GM12892 (cell line): ENCODE data around the gene IL18BP.

Experiments used
- DNase-seq: peaks from one replicate; pipeline ENCODE4 v3.0.0; 2011; ENCODE audit not compliant: insufficient read length
- FAIRE-seq: peaks from 2 replicates; lab custom pipeline; 2011; peaks lifted over from hg19 to GRCh38; lab: Jason Lieb, UNC
- POLR2A ChIP-seq: IDR thresholded peaks from 2 replicates; pipeline ENCODE4 v1.6.1; 2011; ENCODE audit warnings: low read depth, low read length, control low read depth
- POLR2AphosphoS5 ChIP-seq: IDR thresholded peaks from 2 replicates; pipeline ENCODE4 v1.6.1; 2011; ENCODE audit warnings: low read depth, low read length, control low read depth
- TAF1 ChIP-seq: IDR thresholded peaks from 2 replicates; pipeline ENCODE4 v1.6.1; 2011; ENCODE audit warnings: low read depth, mild to moderate bottlenecking, control low read depth, low read length, borderline replicate concordance

The IL18BP gene

DNA sequence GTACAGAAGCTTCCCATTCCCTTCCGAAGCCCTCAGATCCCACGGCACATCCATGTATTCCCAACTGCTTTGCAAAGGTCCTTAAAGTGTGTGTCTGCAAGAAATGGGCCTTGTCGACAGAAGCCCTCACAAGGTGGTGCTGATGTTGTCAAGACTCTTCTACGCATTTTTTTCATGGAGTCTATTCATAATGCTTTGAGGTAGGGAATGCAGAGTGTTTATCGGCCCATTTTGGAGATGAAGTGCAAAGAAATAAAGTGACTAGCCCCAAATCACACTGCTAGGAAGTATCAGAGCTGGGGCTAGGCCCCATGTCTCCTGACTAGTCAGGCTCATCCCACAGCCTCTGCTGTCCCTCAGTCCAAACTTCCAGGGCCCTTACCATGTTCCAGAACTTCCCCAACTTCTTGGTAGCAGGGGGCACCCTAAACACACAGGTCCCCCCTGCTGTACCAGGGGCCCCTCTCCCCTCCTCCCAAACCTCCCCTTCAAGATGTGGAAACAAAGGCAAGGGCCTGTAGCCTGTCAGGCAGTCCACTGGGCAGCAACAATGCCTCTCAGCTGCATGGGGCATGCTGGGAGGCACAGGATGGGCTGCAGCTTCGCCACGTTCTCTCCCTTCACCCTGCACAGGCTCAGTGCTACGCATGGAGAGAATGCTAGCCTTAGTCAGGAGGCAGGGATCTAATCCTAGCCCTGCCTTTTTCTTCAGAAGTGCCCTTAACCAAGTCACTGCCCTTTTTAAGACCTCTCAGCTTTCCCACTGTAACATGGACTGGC lies 7.8 kb downstream of the IL18BP start:
- DNase-seq (no peak), FAIRE-seq (no peak)
- TF ChIP-seq POLR2AphosphoS5 (0 out of 2 replicates have a peak, but pooled peaks have one; percentile 11), TAF1 (no peak)

DNA sequence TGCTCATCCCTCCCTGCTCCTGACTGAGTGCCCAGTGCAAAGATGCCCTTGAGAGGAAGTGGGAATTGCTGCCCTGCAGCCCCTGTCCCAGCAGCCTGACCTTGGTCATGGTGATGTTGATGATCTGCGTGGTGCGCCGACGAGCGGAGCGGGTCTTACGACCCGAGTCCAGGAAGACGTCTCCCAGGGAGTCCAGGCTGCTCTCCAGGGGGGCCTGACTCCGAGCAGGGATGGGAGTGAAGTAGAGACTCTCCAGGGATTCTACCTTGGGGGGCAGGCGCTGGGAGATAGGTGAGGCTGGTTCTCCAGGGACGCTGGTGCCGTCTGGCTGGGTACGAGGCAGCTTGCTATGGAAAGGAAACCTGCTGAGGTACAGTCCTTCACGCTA lies 8.4 kb downstream of the IL18BP start:
- TF ChIP-seq TAF1 = no peak
- no peak for TF ChIP-seq POLR2A
- TF ChIP-seq POLR2AphosphoS5 = no peak
- DNase-seq = no peak
- FAIRE-seq = no peak

DNA sequence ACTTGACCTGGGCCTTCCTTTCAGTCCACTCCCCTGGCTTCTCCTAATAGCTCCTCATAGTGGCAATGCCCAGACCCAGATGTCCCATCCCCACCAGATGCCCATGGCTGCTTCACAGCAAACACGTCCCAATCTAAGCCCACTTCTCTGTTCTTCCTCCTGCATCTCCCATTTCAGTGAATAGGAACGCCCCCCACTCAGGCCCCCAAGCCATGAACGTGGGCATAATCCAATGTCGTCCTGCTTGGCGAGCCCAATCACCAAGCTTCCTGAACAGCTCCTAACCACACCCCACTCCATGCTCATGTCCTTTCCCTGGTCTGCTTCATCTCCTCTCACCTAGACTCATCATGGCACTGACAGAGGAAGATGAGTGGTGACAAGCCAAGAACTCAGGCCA lies 8.9 kb downstream of the IL18BP start:
- TF ChIP-seq POLR2AphosphoS5 = no peak; the same call in 1 of the 2 replicates
- TF ChIP-seq TAF1 = no peak
- TF ChIP-seq POLR2A = no peak
- no peak for DNase-seq
- FAIRE-seq = no peak

DNA sequence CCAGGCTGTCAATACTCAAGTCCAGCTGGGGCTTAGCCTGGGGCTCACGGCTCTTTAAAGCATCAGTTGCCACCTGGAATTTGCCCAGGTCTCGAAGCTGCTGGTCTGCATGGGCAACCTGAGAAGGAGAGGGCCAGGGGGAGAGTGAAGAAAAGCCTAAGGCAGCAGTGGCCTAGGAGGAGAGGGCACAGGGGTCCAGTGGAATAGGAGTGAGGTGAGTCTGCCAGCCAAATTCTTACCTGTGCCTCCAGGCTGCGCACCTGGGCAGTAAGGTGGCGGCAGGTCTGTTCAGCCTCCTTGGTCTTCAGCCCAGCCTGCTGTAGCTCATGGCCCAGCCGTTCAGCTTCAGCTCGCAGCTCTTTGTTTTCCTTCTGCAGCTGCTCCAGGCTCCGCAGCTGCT lies 10.0 kb downstream of the IL18BP start:
- FAIRE-seq (no peak), DNase-seq (no peak)
- TF ChIP-seq POLR2AphosphoS5 = no peak
- no peak for TF ChIP-seq TAF1
- TF ChIP-seq POLR2A = no peak

DNA sequence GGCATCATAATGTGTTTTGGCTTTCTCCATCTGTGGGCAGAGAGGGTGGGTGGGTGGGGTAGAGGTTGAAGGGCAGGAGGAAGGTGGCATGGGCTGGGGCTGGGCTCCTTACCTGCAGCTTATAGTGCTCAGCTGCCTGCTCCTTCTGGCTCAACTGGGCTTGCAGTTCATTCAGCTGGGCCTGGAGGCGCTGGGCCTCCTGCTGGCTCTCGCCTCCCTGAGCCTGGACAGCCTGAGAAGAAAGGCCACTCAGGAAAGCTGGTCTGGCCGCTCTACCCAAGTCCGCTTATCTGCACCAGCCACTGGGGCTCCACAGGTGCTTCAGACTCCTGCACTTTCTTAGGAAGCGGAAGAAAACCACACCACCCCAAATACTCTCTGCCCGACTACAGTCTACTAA lies 10.4 kb downstream of the IL18BP start:
- no peak for TF ChIP-seq POLR2AphosphoS5
- no peak for TF ChIP-seq TAF1
- TF ChIP-seq POLR2A = no peak
- DNase-seq = no peak

DNA sequence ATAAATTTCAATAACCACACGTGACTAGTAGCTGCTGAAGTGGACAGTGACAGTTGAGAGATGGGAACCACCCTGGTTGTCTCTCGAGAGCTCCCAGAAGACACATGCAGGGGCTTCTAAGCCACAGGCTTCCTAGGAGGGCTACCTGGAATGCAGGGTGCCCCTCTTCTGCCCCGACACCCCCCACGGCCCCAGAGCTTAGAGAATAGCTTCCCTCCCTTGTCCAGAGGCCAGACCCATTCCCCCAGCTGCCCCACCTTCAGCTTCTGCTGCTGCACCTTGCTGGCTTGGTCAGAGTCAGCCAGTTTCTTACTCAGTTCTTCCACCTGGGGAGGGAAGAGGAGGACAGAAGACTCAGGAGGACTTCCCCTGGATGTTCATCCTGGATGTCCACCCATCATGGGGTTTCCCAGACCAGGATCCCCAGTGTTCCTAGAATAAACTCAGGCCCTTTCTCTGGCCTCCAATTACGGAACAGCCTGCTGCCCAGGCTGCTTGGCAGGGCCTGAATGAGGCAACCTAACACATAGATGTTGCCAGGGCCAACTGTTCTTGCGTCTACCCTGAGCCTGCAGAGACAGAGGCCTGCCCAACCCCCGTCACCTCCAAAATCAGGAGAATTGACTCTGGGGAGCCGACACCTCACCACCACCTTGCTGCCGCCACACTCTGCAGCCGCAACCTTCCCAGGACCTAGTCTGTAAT lies 12.0 kb downstream of the IL18BP start:
- DNase-seq (no peak), FAIRE-seq (no peak)
- TF ChIP-seq POLR2A (no peak), POLR2AphosphoS5 (no peak), TAF1 (no peak)

More for the DNA sequence above, 10.4 kb downstream of the IL18BP start:
- FAIRE-seq = no peak

DNA sequence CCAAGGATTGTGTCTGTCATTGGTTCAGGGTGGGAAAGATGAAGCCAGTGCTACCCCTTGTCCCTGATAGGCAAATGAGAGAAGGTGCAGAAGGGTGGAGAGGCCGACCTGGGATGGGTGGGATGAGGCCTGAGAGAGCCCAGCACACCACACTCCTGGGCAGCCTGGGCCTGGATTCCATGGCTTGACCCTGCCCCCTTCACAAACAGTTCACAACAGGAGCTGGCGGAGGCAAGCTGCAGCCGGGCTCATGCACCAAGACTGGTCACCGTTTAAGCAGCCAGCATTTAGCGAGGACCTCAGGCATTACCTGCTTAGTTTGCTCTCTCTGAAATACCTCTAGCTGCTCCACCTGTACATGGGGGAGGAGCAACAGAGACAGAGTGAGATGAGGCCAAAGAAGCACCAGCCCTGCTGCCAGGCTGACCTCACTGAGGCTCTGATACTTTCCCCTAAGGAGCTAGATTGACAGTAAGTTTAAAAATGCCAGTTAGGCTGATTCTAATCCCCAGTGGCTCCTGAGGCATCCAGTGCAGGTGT lies 13.5 kb downstream of the IL18BP start:
- no peak; the same call in 1 of the 2 replicates for TF ChIP-seq POLR2A
- no peak for TF ChIP-seq TAF1
- no peak for TF ChIP-seq POLR2AphosphoS5
- no peak for DNase-seq
- FAIRE-seq = no peak

DNA sequence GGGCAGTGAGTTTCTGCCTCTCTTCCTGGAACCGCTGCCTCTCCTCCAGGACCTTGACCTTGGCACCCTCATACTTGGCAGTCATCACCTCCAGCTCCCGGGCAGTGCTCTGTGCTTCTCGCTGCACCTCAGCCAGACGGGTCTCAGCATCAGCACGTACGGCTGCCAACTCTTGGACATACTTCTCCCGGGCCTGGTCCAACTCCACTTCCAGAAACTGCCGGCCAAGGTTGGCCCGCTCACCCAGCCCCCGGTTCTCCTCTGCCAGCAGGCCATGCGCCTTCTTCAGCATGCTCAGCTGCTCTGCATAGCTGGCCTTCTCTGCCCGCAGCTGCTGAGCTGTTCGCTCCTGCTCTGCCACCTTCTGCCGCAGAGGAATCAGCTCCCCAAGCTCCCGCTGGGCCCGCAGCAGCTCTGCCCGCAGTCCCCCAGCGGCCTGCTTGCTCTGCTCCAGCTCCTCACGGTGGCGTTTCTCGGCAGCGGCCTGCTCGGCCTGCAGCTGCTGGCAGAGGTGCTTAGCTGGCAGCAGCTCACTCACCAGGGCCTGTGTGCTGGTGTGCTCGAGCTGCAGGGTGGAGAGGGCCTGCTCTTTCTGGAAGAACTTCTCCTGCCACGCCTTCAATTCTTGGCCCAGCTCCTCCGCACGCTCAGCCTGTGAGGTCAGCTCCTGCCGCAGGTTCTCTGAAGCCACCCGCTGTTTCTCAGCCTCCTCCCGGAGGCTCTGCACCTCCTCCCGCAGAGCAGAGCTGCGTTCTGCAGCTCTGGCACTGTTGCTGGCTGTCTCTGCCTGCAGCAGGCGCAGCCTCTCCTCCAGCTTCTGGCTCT lies 14.4 kb downstream of the IL18BP start:
- DNase-seq (no peak), FAIRE-seq (no peak)
- TF ChIP-seq POLR2A (no peak), TAF1 (no peak), POLR2AphosphoS5 (no peak)

DNA sequence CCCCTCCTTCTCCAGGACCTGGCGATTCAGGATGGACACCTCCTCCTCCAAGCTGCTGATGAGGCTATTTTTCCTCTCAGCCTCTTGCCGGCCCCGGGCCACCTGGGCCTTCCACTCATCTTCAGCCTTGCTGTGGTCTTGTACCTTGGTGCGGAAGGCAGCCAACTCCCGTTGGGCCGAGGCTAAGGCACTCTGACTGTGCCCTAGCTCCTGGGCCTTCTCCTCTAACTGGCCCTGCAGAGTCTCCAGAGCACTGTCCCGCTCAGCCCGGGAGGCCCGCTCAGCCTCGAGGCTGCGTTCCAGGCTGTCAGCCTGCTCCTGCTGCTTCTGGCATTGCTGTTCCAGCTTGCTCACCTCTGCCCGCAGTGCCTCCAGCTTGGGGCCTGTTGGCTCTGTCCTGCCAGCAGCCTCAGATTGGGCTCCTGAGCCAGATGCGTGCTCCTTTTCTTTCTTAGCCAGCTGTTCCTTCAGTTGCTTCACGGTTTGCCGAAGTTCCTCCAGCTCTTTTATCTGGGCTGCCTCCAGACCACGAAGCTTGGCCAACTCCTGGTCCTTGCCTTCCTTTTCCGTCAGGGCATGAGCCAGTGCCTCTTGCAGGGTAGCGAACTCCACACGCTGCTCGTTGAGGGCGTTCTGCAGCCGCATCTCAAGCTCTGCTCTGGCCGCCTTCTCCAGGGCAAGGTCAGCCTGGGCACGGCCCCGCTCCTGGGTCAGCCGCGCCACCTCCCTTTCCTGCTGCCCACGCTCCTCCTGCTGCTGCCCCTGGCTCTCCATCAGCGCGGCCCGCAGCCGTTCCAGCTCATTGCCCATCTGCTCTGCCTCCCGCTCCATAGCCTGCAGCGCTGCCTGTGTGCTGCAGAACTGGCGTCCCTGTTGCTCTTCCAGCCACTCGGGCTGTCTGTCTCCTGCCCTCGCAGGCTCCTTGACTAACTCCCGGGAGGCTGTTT lies 15.3 kb downstream of the IL18BP start:
- TF ChIP-seq POLR2A (no peak), POLR2AphosphoS5 (peak; percentile 36; the same call in 1 of the 2 replicates), TAF1 (no peak)
- FAIRE-seq = no peak
- no peak for DNase-seq

DNA sequence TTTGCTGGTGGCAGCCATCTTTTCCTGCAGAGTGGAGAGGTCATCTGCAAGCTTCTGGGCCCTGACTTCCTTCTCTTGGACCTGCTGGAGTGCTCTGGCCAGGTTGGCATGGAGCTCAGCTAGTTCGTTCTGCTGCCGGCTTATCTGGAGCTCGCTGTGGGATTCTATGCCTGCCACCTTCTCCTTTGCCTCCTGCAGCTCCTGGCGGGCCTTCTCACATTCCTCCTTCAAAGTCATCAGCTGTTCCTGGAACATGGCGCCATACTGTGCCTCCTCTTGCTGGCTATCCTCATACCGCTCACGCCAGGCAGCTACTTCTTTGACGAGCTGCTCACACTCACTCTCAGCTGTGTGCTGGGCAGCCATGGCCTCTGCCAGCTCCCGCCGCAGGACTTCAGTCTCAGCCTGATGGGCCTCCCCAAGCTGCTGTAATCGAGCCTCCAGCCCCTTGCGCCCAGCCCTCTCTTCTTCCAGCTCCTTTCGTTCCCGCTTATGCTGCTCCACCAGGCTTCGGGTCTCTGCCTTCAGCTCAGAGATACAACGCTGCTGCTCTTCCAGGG lies 16.1 kb downstream of the IL18BP start:
- DNase-seq = no peak
- no peak for TF ChIP-seq POLR2A
- TF ChIP-seq TAF1 = no peak
- no peak for TF ChIP-seq POLR2AphosphoS5
- no peak for FAIRE-seq
